Naive B cell (primary cell): ENCODE results near the gene FAM47B. TPM values are rescaled to one million over a fixed set of nuclear protein-coding genes. Genes with fewer than 3 reads are reported as not detected.

ENCODE experiments used
- ATAC-seq, 2 donors: fragments of 150-1000 bp; cut with Tn5 transposase; 2 replicates each; pipeline ENCODE4 v1.10.0; 2021; ENCODE audit warnings: low read depth in 2 of 2, mild to moderate bottlenecking in 2 of 2, moderate library complexity in 2 of 2
- DNase-seq: peaks from one replicate; pipeline ENCODE4 v3.0.0; 2022
- H3K27ac Mint-ChIP-seq, 6 donors: one replicate each; pipeline ENCODE4 v1.8.0; 2020 to 2022; ENCODE audit warnings: mild to moderate bottlenecking in 6 of 6, mixed read lengths in 6 of 6, moderate library complexity in 5 of 6, inconsistent platforms in 2 of 6
- H3K27me3 Mint-ChIP-seq, 3 donors: one replicate each; pipeline ENCODE4 v1.8.0; 2021 to 2022; ENCODE audit warnings: mixed read lengths in 3 of 3, mild to moderate bottlenecking in 1 of 3
- H3K36me3 Mint-ChIP-seq, 2 donors: one replicate each; pipeline ENCODE4 v1.8.0; 2020 to 2022; ENCODE audit warnings: mixed read lengths in 2 of 2, inconsistent platforms in 1 of 2, mild to moderate bottlenecking in 1 of 2
- H3K4me1 Mint-ChIP-seq, 3 donors: one replicate each; pipeline ENCODE4 v1.8.0; 2020 to 2022; ENCODE audit warnings: mixed read lengths in 3 of 3, inconsistent platforms in 1 of 3, mild to moderate bottlenecking in 1 of 3, moderate library complexity in 1 of 3
- H3K4me3 Mint-ChIP-seq, 8 donors: one replicate each; pipeline ENCODE4 v1.8.0; 2020 to 2022; ENCODE audit warnings: mild to moderate bottlenecking in 8 of 8, mixed read lengths in 8 of 8, moderate library complexity in 8 of 8, inconsistent platforms in 2 of 8
- H3K9me3 Mint-ChIP-seq, 7 donors: one replicate each; pipeline ENCODE4 v1.8.0; 2020 to 2022; ENCODE audit warnings: mixed read lengths in 7 of 7, mild to moderate bottlenecking in 5 of 7, inconsistent platforms in 2 of 7, moderate library complexity in 1 of 7
- polyA plus RNA-seq, 6 donors: library from polyadenylated mRNA; unstranded; fragments of 300-500 nt; fragmentation: Illumina TruSeq; gene quantifications; one replicate each; pipeline ENCODE4 v1.2.3, GENCODE V29; 2021; ENCODE audit warnings: low read depth in 6 of 6

The FAM47B gene
- polyA plus RNA-seq, 6 donors from 2014 or later: not detected

DNA sequence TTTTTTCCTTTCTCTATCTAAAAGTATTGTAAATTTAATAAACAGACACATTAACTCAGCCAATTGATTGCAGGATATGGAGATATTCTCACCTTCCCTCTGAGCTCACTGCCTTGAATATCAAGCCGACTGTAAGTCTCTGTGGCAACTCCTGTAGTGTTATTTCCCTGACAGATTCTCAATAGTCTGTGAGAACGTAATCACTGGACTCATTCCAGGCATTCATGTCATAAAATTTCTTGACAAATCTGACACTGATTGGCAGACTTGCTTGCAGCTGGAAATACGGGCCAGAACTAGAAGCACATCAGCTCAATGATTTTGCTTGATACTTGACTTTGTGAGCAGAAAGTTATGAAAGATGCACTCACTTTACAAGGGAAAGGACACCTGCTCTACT lies 29.6 kb downstream of the FAM47B start:
- no peaks in the 10 kb centered on the region for H3K27me3 Mint-ChIP-seq

DNA sequence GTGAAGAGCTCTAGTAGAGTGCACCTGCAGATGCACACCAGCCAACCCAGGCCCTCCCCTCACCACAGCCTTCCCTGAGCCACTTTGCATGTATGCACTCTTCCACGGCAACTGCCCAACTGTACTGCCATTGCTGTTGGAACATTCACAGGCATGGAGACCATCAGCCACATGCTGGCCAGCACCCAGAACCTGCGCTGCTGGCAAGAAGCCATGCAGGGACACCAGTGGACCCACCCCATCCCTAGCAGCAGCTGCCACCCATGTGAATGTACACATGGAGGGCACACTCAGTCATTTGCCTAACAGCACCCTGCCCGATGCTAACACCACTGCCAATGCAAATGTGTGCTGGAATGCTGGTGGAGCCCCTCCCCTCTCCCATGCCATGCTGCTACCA lies 35.6 kb downstream of the FAM47B start:
- no peak overlapping the region for H3K4me3 Mint-ChIP-seq
- peaks cover 0 to 13% (median 4%) of the 10 kb centered on the region in 7 donors for H3K9me3 Mint-ChIP-seq
- H3K27ac Mint-ChIP-seq: no peak overlapping the region
- no peaks in the 10 kb centered on the region for H3K4me1 Mint-ChIP-seq
- no peak for ATAC-seq
- no peak for DNase-seq
- no peaks in the 10 kb centered on the region for H3K27me3 Mint-ChIP-seq
- no peaks in the 10 kb centered on the region for H3K36me3 Mint-ChIP-seq

More for the DNA sequence above, 29.6 kb downstream of the FAM47B start:
- ATAC-seq: no peak
- no peak for DNase-seq
- no peak overlapping the region for H3K4me3 Mint-ChIP-seq
- no peaks in the 10 kb centered on the region for H3K4me1 Mint-ChIP-seq
- no peaks in the 10 kb centered on the region for H3K36me3 Mint-ChIP-seq
- peaks cover 0 to 5% (median 0%) of the 10 kb centered on the region in 7 donors for H3K9me3 Mint-ChIP-seq
- H3K27ac Mint-ChIP-seq: no peak overlapping the region

DNA sequence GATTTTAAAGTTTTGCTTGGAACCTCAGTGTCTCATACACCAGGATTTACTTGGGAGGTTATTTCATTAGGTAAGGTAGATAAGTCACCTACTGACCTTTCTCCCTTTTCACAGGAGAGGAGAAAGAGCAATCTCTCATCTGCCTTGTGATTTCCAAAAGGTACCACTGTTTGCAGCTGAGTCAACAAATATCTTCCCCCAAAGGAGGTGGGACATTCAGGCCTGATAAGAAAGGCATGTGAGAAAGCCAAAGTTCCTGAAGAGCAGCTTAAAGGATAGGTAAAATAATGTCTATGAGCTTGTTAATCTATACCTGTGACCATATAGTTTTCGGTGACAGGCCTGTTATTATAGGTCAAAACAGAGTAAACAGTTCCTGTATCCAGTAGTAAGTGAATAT lies 45.0 kb downstream of the FAM47B start:
- Mint-ChIP-seq H3K27me3 (no peaks in the 10 kb centered on the region), H3K4me3 (no peak overlapping the region), H3K36me3 (no peaks in the 10 kb centered on the region), H3K9me3 (peaks cover 0 to 12% (median 1%) of the 10 kb centered on the region in 7 donors), H3K27ac (no peak overlapping the region), H3K4me1 (no peaks in the 10 kb centered on the region)
- DNase-seq: no peak
- no peak for ATAC-seq
